Prostate gland (tissue), 2 donors: ENCODE results near the gene ODC1. TPM values are rescaled to one million over a fixed set of nuclear protein-coding genes. Genes with fewer than 3 reads are reported as not detected.
A peak's percentile ranks its signal among the peaks of the same experiment; 100 is the strongest.
"Not testable (repeated sequence)": the region's sequence is repeated elsewhere in the genome, so short reads cannot be mapped to it uniquely, and the experiment has no call there.

ENCODE experiments used
- DNase-seq: peaks from one replicate; pipeline ENCODE4 v3.0.0-alpha.2; 2019; ENCODE audit warnings: low spot score
- H3K27ac ChIP-seq, 2 donors: fragments of 200-600 bp; sonication (generic); 2 replicates each; pipeline ENCODE4 v1.5.1; 2017 to 2019
- H3K27me3 ChIP-seq: fragments of 200-600 bp; sonication (generic); replicated peaks from 2 replicates; pipeline ENCODE4 v1.5.1; 2019; ENCODE audit not compliant: insufficient read depth
- H3K36me3 ChIP-seq, 2 donors: fragments of 200-600 bp; sonication (generic); 1 replicate in 1 of 2; 2 replicates in 1 of 2; pipeline versions ENCODE4 v1.5.1 to v1.8.1; 2017 to 2019
- H3K4me1 ChIP-seq: fragments of 200-600 bp; sonication (generic); replicated peaks from 2 replicates; pipeline ENCODE4 v1.5.1; 2019
- H3K4me3 ChIP-seq, 2 donors: fragments of 200-600 bp; sonication (generic); 2 replicates each; pipeline ENCODE4 v1.5.1; 2017 to 2019
- H3K9me3 ChIP-seq: fragments of 200-600 bp; sonication (generic); 2 replicates; pipeline ENCODE4 v1.5.1; 2017
- CTCF ChIP-seq, 4 experiments: fragments of 200-600 bp in 2 of 4; fragments of 450-650 bp in 2 of 4; sonication (generic) in 2 of 4; IDR thresholded peaks; 1 replicate in 3 of 4; 2 replicates in 1 of 4; pipeline ENCODE4 v1.5.1; 2016 to 2019; ENCODE audit warnings: antibody characterized with exemption in 4 of 4, mild to moderate bottlenecking in 2 of 4, moderate library complexity in 2 of 4
- POLR2A ChIP-seq: fragments of 450-650 bp; IDR thresholded peaks from one replicate; pipeline ENCODE4 v1.6.1; 2016; ENCODE audit warnings: antibody characterized with exemption, mild to moderate bottlenecking
- POLR2AphosphoS5 ChIP-seq: sonication (generic); formaldehyde crosslinking; IDR thresholded peaks from one replicate; pipeline ENCODE4 v1.6.1; 2017; ENCODE audit warnings: antibody characterized with exemption
- WGBS: methylation state at CpG from one replicate; pipeline ENCODE4 v1.1.5; 2018; 5-methylcytosine and 5-hydroxymethylcytosine counted together
- intact Hi-C: fragments of 100-400 bp; cut with DNase I; formaldehyde crosslinking; loops from one replicate; pipeline ENCODE4 v1.14.2; 2022
- total RNA-seq, 2 donors: library from RNA; depleted of rRNA; stranded (reverse); fragments of >200 nt; gene quantifications; one replicate each; pipeline ENCODE4 v1.1.0, GENCODE V29; 2016

ODC1 gene
- total RNA-seq, 2 donors from 2014 or later, result 147 to 261 TPM

GRCh38 chr2:10460366-10460796 lies 12.3 kb upstream of the ODC1 start:
- WGBS, result 81% methylated on average over 17 of the region's 17 CpGs
- Histone ChIP-seq H3K36me3 (no peaks in the 10 kb centered on the region), H3K4me3 (no peak overlapping the region), H3K27ac (peak overlapping the region; percentile 27 to 31), H3K4me1 (peaks cover 13% of the 10 kb centered on the region), H3K9me3 (no peaks in the 10 kb centered on the region), H3K27me3 (no peaks in the 10 kb centered on the region)
- intact Hi-C loops, result no loop called here
- no peak for DNase-seq
- TF ChIP-seq POLR2A (no peak), CTCF (IDR thresholded peaks at IDR 0.05) (no peak), POLR2AphosphoS5 (no peak)

GRCh38 chr2:10457846-10458598 lies 9.9 kb upstream of the ODC1 start:
- WGBS, result 11% methylated on average over 11 of the region's 11 CpGs
- peak overlapping the region; percentile 8 to 56 for H3K27ac ChIP-seq
- DNase-seq, result peak; percentile 57

GRCh38 chr2:10457195-10457594 lies 9.1 kb upstream of the ODC1 start:
- H3K9me3 ChIP-seq, H3K4me3 ChIP-seq, intact Hi-C loops, DNase-seq, H3K27me3 ChIP-seq, H3K36me3 ChIP-seq: not testable (repeated sequence)
- H3K4me1 ChIP-seq, result peaks cover 21% of the 10 kb centered on the region
- 83% methylated on average over 3 of the region's 3 CpGs for WGBS
- H3K27ac ChIP-seq, result peak overlapping the region in 1 of 2 donors; percentile 56

More at GRCh38 chr2:10457846-10458598, 9.9 kb upstream of the ODC1 start:
- Histone ChIP-seq H3K27me3 (no peaks in the 10 kb centered on the region), H3K4me1 (peaks cover 21% of the 10 kb centered on the region), H3K4me3 (no peak overlapping the region), H3K36me3 (no peaks in the 10 kb centered on the region), H3K9me3 (no peaks in the 10 kb centered on the region)
- intact Hi-C loops, result no loop called here
- TF ChIP-seq POLR2A (no peak), CTCF (IDR thresholded peaks at IDR 0.05) (no peak), POLR2AphosphoS5 (peak; percentile 74)

- TF ChIP-seq POLR2AphosphoS5 (peak; percentile 65), CTCF (IDR thresholded peaks at IDR 0.05) (no peak)
- 61% methylated on average over 7 of the region's 7 CpGs for WGBS
- intact Hi-C loops, result no loop called here
- DNase-seq, result peak; percentile 66
- Histone ChIP-seq H3K36me3 (no peaks in the 10 kb centered on the region), H3K4me3 (no peak overlapping the region), H3K4me1 (peaks cover 24% of the 10 kb centered on the region), H3K27me3 (no peaks in the 10 kb centered on the region), H3K27ac (peak overlapping the region; percentile 47 to 71), H3K9me3 (no peaks in the 10 kb centered on the region)
These were observed 6.4 kb upstream of the ODC1 start for GRCh38 chr2:10454505-10454904.

GRCh38 chr2:10453905-10454298 lies 5.8 kb upstream of the ODC1 start:
- Histone ChIP-seq H3K4me3 (no peak overlapping the region), H3K27ac (peak overlapping the region; percentile 47 to 71), H3K36me3 (no peaks in the 10 kb centered on the region), H3K27me3 (no peaks in the 10 kb centered on the region), H3K9me3 (no peaks in the 10 kb centered on the region), H3K4me1 (peaks cover 24% of the 10 kb centered on the region)
- WGBS, result 51% methylated on average over 8 of the region's 9 CpGs
- DNase-seq, result no peak
- no peak for TF ChIP-seq POLR2A
- TF ChIP-seq CTCF (IDR thresholded peaks at IDR 0.05), result no peak
- TF ChIP-seq POLR2AphosphoS5, result no peak
- intact Hi-C loops, result no loop called here
